DND-41 (cell line): ENCODE measurements around the gene CFAP221.

ENCODE experiments used
- CTCF ChIP-seq: IDR thresholded peaks from 2 replicates; pipeline ENCODE4 v1.5.1; 2012; ENCODE audit warnings: borderline replicate concordance, low read length, moderate library complexity, mild to moderate bottlenecking; ENCODE audit not compliant: poor library complexity, severe bottlenecking; ENCODE audit errors: extremely low read depth
- EZH2 ChIP-seq: IDR thresholded peaks from 3 replicates; pipeline ENCODE4 v1.6.1; 2012; ENCODE audit warnings: borderline replicate concordance, low read depth, mild to moderate bottlenecking, moderate library complexity, low read length, inconsistent platforms; ENCODE audit not compliant: severe bottlenecking

GRCh38 chr2:119592436-119592835 lies 48.2 kb downstream of the CFAP221 start:
- TF ChIP-seq EZH2 (no peak), CTCF (no peak)
